GM21526 (cell line): ENCODE results near the gene SLC25A21.
"Not testable (repeated sequence)": the region's sequence is repeated elsewhere in the genome, so short reads cannot be mapped to it uniquely, and the experiment has no call there.

Experiments
- ATAC-seq: cut with Tn5 transposase; IDR thresholded peaks from one replicate; pipeline ENCODE4 v1.9.1; 2021; ENCODE audit warnings: moderate library complexity; ENCODE audit not compliant: unreplicated experiment, low FRiP score

The SLC25A21 gene

DNA sequence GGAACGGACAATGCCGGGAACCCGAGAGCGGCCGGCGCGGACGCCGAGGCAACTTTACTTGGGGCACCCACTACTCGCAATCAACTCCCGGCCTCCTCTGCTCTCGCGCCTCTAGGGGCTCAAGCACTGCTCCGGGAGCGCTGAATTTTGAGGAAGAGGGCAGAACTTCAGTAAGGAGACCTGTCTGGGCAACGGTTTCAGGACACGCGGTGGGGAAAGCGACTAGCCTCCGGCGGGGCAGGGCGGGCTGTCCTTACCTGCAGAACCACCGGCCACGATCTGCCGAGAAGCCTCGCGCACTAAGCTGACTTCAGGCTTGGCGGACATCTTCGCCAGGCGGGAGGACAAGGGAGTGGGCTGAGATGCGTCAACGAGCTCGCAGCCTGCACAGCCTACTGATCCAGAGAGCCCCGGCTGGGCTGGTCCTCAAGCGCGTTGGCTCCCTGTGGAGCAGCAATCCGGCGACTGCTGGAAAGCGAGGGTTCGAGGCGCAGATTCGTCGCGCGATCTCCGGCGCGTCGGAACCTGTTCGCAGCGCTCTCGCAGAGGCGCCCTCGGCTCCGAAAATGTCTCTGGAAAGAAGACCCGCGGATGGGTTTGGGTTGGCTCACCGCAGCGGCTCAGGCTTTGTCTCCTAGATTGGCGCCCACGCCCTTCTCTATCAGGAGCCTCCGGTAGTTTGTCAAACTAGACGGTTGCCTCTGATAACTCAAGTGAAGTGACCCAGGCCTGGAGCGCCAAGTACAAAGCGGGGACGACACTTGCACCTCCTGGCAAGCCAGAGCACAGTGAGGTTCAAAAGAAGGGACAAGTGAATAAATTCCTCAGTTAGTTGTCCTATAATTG, at the start of gene SLC25A21:
Gene SLC25A21, minus strand, starts transcription at position 583 of the 846 bp plus-strand sequence.
- ATAC-seq: no peak

DNA sequence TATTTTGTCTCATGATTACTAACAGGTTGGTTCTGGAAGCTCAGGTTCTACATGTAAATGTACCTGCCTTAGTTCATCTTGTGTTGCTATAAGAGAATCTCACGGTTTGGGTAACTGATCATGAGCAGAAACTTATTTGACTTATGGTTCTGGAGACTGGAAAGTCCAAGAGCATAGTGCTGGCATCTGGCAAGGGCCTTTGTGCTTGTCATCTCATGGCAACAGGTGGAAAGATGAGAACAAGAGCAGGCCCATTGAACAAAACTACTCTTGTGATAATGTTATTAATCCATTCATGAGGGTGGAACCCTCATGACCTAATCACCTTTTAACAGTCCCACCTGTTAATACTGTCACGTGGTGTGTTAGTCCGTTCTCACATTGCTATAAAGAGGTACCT, 48.7 kb upstream of the SLC25A21 start:
- ATAC-seq: no peak

DNA sequence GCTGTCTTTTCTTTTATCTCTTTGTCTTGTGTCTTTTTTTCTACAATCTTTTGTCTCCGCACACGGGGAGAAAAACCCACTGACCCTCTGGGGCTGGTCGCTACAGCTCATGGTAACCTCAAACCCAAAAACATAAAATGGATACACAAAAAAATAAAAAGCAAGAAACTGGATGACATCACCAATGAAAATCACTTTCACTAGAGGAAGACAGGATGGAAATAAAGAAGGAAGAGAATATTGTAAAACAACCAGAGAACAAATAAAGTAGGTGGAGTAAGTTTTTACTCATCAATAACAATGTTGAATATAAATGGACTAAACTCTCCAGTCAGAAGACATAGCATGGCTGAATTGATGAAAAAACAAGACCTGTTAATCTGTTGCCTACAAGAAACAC, 42.9 kb upstream of the SLC25A21 start:
- ATAC-seq: no peak

DNA sequence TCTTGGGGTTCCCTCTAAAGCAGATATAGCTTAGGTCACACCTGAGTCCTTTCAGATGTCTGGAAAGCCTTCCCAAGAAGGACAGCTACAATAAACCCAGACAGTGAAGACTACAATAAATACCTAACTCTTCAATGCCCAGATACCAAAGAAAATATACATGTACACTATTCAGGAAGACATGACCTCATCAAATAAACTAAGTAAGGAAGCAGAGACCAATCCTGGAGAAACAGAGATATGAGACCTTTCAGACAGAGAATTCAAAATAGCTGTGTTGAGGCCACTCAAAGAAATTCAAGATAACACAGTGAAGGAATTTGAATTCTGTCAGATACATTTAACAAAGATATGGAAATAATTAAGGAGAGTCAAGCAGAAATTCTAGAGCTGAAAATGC, 40.6 kb upstream of the SLC25A21 start:
- ATAC-seq: no peak

DNA sequence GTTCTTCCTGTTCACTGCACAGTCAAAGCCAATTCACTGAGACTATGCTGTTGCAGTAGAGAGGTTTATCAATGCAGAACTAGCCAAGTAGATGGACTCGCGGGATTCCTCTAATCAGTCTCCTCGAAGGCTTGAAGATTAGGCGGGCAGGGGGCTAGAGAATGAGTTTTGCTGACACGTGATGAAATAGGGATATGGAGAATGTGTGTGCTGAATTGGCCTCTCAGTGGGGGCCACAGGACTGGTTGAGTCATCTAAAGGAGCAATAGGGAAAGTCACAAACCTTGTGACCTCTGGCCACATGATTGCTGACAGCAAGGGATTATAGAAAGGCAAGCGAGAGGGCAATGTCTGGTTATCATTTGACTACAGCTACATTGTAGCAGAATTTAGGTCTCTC, 38.0 kb upstream of the SLC25A21 start:
- no peak for ATAC-seq

DNA sequence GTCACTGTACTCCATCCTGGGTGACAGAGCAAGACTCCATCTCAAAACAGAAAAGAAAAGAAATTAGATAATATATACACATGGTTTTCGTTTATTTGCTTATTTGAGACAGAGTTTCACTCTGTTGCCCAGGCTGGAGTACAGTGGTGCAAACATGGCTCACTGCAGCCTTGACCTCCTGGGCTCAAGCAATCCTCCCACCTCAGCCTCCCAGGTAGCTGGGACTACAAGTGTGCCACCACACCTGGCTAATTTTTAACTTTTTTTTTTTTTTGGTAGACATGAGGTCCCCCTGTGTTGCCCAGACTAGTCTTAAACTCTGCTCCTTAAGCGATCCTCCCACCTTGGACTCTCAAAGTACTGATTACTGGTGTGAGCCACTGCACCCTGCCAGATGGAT, 37.2 kb upstream of the SLC25A21 start:
- ATAC-seq: not testable (repeated sequence)

DNA sequence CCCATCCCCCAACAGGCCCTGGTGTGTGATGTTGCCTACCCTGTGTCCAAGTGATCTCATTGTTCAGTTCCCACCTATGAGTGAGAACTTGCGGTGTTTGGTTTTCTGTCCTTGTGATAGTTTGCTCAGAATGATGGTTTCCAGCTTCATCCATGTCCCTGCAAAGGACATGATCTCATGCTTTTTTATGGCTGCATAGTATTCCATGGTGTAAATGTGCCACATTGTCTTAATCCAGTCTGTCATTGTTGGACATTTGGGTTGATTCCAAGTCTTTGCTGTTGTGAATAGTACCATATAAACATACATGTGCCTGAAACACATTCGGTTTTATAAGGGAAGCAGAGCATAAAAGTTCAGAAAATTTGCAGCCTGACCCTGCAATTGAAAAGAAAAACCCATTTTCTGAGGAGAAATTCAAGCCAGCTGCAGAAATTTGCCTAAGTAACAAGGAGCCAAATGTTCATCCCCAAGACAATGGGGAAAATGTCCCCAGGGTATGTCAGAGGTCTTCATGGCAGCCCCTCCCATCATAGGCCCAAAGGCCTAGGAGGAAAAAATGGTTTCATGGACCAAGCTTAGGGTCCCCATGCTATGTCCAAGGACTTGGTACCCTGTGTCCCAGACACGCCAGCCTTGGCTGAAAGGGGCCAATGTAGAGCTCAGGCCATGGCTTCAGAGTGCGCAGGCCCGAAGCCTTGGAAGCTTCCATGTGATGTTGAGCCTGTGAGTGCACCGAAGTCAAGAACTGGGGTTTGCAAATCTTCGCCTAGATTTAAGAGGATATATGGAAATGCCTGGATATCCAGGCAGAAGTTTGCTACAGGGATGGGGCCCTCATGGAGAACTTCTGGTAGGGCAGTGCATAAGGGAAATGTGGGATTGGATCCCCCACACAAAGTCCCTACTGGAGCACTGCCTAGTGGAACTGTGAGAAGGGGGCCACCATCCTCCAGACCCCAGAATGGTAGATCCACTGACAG, 33.5 kb upstream of the SLC25A21 start:
- not testable (repeated sequence) for ATAC-seq

DNA sequence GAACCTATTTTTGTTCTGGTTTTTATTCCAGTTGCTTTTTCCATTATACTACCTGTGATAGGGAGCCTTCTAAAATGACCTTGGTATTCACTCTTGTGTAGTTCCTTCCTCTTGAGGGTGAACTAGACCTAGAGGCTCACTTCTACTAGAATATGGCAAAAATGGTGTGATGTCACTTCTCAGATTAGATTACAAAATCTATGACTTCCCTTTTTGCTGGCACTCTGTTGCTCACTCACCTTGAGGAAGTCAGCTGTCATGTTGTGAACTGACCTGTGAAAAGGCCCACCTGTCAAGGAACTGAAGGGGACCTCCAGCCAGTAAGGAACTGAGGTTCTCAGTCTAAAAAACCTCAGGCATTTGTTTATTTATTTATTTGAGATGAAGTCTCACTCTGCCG, 31.0 kb upstream of the SLC25A21 start:
- no peak for ATAC-seq

DNA sequence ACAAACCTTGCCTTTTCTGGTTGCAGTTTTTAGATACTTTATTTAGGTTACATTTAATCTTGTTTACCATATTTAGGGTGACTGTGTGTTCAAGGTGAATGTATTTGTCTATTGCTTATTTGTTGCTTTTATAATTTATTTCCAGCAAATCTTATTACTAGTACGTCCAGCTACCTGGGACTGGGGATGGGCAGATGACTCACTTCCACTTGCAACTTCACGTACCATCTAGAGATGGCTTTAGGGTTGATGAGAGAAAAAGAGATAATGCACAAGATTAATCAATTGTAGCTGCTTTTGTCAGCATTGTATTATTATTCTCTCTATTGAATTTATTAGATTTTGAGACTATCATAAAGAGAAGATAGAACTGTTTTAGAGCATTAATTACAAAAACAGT, 30.4 kb upstream of the SLC25A21 start:
- ATAC-seq: no peak

DNA sequence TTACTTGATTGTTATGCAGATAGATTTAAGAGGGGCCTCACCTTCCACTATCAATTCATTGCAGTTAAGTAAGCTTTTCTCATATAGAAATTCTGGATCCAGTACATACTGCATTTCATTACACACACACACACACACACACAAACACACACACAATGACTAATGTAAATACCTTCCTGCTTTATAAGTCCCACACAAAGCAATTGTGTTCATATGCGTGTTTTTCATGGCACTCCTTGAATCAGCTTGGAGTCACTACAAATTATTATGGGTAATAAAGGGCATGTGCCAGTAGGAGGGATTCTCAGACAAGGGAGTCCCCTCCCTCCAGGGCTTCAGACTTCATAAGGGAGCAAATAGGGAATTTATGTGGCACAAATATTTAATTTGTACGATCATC, 29.9 kb upstream of the SLC25A21 start:
- ATAC-seq: no peak

DNA sequence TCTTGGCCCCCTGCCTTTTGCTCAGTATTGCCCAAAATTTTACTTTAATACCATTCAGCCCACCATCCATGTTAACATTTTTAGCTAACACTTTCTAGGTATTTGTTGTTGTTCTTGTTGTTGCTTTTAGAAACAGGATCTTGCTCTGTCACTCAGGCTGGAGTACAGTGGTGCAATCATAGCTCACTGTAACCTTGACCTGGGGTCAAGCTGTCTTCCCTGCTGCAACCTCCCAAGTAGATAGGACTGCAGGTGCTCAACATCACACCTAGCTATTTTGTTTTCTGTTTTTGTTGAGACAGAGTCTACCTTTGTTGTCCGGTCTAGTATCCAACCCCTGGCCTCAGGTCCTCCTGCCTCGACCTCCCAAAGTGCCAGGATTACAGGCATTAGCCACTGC, 29.3 kb upstream of the SLC25A21 start:
- no peak for ATAC-seq

DNA sequence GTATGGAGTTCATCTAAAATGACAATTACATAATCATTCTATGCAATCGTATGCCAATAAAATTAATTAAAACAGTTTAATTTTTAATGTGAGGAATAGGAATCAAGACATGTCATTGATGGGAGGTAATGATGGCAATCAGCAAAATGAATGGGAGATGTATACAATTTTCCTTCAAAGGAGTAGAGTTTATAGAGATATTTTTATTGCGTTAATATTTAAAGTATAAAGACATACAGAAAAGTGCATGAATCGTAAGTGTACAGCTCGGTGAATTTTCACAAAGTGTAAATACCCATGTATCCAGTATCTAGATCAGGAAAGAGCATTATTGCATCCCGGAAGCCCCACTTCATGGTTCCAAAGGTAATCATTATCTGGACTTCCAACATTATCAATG, 26.5 kb upstream of the SLC25A21 start:
- no peak for ATAC-seq

DNA sequence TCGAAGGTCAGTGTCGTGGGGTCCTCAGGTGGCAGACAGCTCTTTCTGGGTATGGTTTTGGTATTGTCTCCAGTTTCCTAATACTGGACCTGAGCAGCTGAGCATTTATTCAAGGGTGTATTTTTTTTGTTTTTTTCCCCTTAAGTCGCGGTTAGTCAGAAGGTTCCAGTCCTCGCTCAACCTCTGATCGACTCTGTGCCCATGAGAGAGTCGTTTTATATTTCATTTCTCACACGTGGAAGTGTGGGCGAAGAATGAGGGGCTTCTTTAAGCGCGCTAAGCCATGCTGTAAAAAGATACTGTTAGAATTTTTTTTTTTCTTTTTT, 25.8 kb upstream of the SLC25A21 start:
- ATAC-seq: no peak

DNA sequence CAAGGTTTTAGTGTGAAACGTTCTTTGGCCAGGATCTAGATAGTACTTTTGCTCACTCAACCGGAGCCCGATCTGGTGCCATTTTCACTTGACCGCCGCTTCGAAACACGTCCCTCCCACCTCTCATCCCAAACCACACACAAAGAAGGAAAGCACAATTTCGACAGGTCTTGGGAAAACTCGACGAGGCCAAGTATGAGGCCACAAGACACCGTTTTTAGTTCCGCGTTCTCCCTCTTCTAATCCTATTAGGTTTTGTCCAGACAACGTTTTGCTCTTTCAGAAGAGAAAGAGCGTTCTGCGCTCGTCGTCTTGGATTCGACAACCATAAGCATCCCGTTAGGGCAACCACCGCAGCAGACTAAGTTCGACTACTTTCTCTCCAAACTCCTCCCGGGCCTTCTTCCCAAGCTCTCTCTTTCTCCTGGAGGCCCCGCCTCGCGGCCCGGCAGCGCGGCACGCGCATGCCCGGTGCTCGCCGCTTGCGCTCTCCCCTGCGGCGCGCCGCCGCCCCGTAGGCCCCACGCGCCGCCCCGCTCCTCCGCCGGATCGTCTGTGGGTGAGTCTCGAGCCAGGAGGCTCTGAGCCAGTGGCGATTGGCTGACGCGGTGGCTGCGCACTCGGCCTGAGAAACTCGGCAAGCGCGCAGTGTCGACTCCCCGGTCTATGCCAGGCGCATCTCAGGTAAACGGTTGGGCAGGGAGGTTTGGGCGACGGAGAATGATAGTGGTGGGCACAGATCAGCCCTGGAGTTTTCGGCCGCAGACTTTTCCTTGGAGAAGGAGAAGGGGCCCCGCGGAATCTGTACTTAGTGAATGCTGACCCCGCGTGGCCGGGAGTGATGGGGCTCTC, 25.2 kb upstream of the SLC25A21 start, which contains the start of gene MIPOL1:
Gene MIPOL1, plus strand, starts transcription at position 517 of the 852 bp plus-strand sequence. CDS start 49,952 bp downstream, outside the sequence.
- no peak for ATAC-seq

DNA sequence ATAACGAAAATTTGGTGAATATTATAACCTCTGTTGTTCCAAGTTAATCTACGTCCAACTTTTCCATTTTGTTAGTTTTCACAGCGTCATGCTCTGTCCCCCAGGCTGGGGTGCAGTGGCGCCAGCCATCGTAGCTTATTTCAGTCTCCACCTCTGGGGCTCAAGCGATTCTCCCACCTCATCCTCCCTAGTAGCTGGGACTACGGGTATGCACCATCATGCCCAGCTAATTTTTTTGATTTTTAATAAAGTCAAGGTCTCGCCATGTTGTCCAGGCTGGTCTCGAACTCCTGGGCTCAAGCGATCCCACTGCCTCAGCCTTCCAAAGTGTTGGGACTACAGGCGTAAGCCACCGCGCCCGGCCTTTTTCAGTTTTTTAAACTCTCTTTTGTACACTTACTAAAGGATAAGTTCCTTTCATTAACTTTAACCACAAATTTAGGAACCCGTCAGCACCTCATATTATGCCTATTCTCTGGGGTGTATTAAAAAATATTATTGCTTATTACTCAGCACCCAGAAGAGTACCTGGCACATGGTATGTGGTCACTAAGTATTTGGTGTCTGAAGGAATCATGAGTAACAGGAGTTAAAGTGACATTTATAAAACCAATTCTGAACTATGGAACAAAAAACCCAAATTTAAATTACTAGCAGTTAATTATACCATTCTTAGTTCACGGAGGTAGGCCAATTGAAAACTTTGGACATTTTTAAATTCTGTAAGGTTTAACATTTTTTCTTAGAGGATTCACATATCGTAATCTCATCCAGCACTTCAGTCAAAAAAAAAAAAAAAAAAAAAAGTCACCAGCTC, 24.4 kb upstream of the SLC25A21 start:
- no peak for ATAC-seq

DNA sequence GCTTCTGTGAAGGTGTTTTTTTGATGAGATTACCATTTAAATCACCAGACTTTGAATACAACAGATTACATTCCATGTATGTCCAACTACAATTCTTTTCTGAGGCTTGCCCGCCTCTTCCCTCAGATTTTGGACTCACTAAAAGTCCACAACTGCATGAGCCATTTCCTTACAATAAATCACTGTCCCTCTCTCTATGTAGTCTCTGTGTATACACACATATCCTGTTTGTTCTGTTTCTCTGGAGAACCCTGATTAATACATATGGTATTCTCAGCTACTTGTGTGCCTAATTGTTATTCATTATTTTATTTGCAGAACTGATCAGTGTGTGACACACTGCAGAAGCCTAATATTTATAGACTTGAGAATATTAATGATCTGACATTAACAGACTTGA, 22.9 kb upstream of the SLC25A21 start:
- no peak for ATAC-seq

DNA sequence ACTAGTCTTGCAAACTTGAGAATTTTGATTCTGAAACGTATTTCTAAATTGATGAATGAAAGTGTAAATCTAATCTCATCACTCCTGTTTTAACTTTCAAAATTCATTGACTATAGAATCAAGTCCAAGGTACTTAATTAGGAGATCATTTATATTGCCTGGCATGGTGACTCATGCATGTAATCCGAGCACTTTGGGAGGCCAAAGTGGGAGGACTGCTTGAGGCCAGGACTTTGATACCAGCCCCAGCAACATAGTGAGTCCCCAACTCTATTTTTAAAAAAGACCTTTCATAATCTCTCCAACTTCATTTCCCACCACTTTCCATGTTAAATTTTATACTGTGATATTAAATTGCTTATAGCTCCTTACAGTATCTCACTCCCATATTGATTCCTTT, 22.3 kb upstream of the SLC25A21 start:
- no peak for ATAC-seq

DNA sequence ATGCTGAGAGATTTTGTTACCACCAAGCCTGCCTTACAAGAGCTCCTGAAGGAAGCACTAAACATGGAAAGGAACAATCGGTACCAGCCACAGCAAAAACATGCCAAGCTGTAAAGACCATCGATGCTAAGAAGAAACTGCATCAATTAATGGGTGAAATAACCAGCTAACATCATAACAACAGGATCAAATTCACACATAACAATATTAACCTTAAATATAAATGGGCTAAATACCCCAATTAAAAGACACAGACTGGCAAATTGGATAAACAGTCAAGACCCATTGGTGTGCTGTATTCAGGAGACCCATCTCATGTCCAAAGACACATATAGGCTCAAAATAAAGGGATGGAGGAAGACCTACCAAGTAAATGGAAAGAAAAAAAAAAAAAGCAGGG, 17.3 kb upstream of the SLC25A21 start:
- ATAC-seq: not testable (repeated sequence)

DNA sequence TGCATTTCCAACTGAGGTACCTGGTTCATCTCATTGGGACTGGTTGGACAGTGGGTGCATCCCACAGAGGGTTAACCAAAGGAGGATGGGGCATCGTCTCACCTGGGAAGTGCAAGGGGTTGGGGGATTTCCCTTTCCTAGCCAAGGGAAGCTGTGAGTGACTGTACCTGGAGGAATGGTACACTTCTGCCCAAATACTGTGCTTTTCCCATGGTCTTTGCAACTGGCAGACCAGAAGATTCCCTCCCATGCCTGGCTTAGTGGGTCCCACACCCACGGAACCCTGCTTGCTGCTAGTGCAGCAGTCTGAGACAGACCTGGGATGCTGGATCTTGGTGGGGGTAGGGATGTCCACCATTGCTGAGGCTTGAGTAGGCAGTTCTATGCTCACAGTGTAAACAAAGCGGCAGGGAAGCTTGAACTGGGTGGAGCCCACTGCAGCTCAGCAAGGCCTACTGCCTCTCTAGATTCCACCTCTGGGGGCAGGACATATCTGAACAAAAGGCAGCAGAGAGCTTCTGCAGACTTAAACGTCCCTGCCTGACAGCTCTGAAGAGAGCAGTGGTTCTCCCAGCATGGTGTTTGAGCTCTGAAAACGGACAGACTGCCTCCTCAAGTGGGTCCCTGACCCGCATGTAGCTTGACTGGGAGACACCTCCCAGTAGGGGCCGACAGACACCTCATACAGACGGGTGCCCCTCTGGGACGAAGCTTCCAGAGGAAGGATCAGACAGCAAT, 15.6 kb upstream of the SLC25A21 start:
- ATAC-seq: not testable (repeated sequence)
